NCI-H2081 treated with DMSO at 0.1 percent for 48 hours (cell line): ENCODE measurements around the gene LTBP2.

ENCODE experiments used
- DNase-seq: peaks from one replicate; lab custom pipeline; 2025; lab: John Stamatoyannopoulos, UW

The LTBP2 gene

DNA sequence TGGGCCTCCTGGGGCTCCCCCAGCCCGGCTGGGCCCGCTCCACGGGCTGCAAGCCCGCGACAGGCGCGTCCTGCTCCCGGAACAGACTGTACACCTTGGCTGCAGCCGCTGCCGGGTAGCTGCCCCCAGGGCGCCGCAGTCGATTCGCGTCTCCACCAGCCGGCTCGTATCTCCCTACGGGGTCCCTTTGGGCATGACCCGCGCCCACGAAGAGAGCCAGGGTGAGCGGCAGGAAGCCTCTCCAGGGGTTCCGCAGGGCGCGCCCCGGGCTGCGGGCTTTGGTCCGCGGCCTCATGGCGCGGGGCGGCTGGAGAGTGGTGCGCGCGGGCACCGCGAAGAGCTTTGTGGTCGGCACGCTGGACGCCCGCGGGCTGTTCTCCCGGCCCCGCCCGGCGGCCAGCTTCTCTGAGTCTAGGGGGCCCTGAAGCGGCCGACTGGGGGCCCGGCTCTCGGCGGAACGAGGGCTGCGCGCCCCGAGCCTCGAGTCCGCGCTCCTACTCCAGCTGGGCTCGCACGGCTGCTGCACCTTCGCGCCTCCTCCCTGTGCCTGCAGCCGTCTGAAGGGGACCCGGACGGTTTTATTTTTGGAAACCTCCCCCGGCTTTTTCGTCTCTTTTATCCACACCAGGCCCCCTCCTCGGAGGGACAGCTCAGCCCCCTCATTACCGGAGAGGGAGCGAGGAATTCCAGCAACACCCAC lies at the start of gene LTBP2:
TSS of gene LTBP2 (minus strand) at position 588 of the 700 bp plus-strand sequence. CDS start at position 295, 293 bp downstream.
- DNase-seq = no peak

DNA sequence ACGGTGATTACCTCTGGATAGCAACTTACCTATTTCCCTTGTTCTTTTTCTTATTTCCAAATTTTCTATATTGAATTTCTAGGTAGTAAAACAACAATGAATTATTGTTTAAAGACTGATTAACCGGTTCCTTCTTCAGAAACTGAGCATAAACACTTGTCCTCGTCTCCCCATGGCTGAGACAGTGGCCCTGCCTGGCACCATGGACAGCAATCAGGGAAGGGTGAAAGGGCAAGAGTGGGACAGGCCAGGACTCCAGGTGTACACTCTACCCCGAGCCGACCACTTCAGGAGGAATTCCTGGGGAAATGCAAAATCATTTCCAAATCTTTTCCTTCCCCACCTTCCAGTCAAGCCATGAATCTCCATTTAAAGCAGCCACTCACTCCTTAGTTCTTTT lies 48.8 kb upstream of the LTBP2 start:
- DNase-seq = no peak

DNA sequence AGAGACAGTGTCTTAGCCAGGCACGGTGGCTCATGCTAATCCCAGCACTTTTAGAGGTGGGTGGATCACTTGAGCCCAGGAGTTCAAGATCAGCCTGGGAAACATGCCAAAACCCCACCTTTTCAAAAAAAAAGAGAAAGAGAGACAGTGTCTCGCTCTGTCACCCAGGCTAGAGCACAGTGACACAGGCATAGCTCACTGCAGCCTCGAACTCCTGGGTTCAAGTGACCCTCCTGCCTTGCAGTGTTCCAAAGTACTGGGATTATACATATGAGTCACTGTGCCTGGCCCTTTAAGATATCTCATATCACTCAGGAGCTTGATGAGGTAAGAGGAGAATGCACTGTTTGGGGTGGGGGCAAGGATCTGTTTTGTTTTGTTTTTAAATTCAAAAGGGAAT lies 48.1 kb upstream of the LTBP2 start:
- DNase-seq = no peak

DNA sequence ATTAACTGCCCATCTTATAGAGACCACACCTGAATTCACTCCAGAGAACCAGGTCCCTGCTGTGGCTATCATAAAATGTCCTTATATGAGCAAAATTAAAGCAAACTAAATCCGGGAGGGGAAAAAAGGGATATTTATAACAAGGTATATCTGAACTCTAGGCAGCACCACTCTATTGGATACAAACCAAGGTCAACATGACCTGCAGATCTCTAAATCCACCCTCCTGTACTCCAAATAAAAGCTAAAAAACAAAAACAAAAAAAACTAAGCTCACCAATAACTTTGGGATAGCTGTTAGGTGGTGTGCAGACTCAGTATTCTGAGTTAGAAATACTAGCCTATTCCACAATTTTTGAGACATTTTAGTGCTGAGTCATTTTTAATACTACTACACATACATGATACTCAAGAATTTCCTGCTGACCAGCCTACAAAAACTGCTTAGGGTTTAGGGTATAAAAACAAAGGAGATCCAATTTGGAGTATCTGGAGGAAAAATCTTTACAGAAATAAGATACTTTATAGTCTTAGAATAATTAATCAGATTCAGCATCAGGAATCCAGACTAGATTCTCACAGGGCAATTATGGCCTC lies 46.6 kb upstream of the LTBP2 start:
- no peak for DNase-seq

DNA sequence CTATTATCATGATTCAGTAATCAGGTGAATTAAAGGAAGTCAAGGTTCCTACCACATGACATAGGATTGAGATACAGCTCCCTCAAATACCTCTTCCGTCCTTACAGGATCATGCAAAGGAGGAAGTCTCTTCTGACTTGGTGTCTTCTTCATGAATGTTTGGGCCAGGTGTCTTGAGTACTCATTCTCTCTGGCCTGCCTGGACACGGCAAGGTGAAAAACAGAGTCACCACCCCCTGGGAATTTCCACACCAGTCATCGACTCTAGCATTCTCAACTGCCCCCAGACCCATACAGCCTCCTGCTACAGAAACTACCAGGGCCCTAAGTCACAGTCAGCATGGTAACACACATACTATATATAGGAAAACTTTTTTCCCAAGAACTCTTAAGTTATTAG lies 44.9 kb upstream of the LTBP2 start:
- no peak for DNase-seq

DNA sequence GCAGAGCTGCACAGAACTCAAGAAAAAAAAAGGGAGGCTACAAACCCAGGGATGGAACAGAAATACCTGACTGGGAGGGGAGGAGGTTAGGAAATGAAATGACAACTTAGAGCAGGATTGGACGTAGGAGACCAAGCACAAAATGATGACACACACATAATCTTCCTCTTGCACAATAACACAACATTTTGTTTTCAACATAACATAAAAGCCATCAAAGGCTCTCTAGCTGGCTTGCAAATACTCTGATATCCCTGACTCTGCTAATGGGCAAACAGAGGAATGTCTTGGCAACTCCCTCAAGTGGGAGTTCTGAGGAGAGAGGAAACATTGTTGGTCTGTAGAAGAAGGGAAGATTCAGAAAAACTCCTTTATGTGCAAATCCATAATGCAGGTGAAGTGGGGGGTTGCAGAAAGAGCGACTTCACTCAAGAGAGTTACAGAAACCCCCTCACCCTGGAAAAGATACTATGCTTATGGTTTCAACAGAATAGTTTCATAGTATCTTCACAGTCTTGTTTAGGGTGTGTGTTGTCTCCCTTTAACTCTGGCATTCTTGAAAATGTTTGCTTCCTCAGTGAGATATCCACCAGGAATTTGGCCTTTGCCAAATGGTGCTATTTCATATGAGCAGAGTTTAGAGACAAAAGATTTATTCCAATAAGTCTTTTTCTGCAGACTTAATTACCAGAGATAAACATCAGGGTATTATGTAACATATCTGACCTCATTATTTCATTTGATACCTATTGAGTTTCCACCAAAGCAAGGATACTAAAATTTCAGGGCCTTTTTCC lies 43.8 kb upstream of the LTBP2 start:
- no peak for DNase-seq

DNA sequence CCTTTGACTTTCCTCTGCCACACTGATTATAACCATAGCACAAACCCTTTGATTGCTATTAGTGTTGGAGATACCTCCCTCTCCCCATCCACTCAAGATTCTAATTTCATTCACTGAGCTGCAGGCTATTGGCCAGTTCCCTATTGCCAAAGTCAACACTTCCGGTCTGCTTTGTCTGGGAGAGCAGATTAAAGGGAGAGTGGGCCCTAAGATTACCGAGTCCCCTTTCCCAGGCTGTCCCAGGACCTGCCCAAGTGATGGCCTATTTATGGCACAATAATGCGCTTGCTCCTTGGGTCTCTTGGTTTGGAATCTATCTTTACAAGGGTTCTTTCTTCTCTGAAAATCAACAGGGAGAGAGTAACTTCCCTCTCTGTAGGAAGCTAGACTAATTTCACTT lies 42.9 kb upstream of the LTBP2 start:
- no peak for DNase-seq

DNA sequence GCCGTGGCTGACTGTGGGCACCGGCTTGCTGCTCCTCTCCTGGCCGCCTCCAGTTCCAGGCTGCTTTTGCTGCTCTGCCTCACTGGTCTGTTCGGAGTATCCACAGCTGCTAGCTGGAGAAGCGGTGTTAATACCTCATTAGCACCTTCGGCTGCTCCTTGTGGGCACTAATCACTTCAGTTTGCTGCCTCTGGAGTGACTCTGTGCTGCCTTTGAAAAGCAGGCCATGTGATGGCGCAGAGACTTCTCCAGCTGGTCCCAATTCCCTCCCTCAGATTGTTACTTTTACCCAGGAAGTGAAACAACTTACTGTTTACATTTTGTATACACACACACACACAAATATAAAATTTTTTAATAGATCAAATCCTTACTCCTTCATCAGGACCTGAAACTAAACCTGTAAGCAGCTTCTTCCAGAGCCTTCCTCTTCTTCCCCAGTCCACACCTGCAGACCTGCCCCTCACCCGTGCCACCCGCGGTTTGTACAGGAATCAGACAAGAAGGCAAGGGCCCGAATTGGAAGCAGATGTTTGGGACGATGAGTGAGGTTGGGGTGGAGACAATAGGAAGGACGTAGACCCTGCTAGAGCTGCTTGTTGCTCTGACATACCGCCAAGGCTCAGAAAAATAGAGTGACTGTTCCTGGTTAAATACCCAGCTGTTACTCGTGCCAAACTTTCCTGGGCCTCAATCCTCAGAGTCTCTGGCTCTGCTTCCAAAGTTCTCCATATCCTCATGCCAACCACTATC lies 41.5 kb upstream of the LTBP2 start:
- DNase-seq = no peak

DNA sequence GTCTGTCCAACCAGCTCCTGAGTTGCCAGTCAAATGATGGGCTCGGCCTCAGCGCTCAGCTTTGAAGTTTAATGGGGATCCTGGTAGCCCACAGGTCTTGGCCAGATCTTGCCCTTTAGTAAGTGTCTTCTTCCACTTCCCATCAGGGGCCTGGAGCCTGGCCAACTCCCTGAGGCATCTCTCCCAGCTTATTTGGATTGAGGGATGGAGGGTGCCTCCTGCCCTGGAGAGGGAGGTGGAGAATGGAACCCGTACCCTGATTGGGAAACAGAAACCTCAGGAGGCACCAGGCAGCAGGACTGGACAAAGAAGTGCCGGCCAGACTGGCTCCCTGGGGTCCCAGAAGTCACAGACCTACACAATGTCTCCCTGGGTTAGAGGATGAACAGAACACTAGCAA lies 40.5 kb upstream of the LTBP2 start:
- no peak for DNase-seq

DNA sequence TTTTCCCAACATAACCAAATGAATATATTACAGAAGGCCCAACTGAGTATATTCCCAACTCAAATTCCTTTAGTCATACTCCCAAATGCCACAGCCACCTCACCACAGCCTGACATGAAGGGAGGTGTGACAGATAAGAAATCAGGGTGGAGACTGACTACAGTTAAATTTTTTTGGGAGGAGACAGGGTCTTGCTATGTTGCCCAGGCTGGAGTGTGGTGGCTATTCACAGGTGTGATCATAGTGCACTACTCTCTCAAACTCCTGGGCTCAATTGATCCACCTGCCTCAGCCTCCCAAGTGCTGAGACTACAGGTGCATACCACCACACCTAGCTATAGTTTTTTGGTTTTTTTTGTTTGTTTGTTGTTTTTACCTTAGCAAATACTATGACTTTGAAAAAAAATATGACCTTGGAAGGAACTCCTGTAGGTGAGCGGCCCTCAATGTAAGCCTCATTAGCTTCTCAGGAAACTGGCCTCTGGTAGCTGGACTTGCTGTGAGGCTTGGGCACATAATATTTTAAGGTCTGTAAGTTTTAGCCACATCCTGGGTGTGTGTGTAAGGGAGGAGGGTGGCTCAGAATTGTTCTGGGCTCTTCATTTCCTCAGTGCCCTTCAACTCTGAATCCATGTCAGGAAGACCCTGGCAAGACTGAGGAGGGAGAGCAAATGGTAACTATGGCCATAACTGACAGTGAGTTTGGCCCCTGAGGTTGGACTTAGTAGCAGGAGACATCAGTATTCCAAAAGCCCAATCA lies 39.1 kb upstream of the LTBP2 start:
- DNase-seq = no peak

DNA sequence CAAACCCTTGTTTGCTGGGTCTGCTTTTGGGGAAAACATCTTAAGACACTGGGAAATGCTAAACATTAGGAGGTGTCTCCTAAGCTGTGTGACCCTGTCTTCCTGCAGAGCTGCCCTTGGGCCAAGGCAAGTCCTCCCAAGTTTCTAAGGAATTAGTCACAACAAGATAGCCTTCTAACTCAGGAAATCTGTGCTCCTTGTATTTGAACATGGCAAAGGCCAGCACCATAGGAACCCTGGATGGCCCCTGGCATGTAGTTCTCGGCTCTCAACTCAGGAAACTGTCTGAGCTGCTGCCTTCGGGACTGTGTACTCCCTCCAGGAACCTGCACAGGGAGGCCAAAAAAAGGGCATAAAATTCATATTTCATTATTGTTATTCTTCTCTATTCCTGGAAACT lies 37.6 kb upstream of the LTBP2 start:
- DNase-seq = no peak

DNA sequence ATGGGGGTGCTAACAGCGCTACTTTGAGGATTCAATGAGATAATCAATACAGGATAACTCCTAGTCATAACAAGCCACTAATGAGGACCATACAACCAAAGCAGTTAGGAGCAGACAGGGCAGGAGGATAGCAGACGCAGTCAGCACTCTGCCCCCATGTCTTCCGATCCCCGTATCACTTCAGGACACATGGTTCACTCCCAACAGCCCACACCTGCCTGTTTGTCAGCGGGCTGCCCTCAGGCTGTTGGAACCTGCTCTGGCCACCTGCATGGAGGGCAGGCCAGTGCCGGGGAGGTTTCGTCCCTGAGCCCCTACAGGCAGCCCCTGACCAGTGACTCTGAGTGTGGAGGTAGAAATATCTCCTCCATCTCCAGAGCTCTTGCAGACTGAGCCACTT lies 37.1 kb upstream of the LTBP2 start:
- no peak for DNase-seq

DNA sequence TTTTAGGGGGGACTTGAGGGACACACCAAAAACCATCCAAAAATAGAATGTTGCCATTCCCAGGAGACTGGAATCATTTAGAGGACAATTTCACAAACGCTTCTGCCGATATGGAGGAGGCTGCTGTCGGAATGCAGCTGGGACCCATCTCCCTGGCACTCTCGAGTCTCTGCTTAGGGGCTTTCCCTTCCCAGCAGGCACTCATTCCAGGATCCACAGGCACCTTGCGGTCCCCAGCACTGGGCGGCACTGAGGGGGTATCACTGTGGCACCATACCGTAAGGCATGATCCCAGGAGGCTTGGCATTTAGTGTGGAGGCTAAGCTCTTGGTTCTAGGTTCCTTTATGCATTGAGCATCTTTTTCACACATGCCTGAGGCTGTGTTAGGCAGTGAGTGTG lies 36.6 kb upstream of the LTBP2 start:
- no peak for DNase-seq

DNA sequence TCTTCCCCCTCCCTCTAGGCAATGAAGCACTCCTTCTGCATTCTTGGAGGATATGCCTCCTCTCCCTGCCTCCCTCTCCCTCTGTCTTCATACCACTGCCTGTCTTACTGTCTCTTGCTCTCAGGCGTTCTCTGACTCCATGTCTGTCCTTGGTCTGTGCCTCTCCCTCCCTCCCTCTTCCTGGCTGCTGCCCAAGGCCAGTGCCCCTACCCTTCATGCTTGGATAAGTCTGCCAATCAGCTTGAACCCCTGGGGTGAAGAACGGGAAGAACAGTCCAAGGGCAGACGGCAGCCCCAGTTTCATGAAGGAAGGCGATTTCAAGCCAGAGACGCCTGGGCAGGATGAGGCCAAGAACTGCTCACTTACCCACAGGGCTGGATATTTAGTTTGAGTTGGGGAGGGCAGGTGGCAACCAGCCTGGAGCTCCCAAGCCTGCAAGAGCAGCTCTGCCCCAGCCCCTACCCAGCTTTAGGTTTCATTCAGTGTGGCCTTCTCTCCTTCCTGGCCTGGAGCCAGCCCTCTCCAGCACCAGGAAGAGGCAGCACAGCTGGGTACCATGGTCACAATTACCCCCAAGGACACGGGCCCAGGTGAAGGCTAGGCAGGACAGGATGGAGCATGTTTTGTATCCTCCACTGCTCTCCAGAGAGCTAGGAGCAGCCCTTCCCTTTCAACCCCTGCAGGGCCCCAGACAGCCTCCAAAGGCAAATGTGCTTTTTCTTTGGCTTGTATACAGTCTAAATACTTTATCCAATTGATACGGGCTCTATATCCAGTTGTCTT lies 35.8 kb upstream of the LTBP2 start:
- DNase-seq = no peak

DNA sequence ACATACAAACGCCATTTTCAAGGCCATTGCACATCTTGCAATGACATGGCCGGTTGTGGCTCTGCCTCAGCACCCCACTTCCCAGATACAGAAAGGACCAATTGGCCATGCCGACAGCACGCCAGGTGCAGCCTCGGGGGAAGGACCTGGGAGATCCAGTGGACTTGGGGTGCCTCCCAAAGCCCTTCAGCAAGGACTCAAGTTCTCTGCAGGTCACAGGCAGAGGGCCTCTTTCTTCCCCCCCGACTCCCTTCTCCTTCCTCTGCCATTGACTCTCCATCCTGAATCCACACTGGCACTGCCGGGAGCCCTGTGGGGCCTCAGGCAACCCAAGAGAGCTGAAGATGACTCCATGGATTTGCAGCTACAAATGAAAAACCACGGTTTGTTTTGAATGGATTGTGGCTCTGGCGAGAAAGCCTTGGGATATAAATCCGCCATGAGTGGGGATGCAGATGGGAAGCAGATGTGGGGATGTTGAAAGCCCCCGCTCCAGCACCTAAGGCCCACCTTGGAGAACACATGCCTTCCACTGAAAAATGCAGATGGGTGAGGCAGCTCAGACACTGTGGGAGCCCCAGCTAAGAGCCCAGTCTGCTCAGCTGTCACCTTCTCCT lies 35.1 kb upstream of the LTBP2 start:
- no peak for DNase-seq

DNA sequence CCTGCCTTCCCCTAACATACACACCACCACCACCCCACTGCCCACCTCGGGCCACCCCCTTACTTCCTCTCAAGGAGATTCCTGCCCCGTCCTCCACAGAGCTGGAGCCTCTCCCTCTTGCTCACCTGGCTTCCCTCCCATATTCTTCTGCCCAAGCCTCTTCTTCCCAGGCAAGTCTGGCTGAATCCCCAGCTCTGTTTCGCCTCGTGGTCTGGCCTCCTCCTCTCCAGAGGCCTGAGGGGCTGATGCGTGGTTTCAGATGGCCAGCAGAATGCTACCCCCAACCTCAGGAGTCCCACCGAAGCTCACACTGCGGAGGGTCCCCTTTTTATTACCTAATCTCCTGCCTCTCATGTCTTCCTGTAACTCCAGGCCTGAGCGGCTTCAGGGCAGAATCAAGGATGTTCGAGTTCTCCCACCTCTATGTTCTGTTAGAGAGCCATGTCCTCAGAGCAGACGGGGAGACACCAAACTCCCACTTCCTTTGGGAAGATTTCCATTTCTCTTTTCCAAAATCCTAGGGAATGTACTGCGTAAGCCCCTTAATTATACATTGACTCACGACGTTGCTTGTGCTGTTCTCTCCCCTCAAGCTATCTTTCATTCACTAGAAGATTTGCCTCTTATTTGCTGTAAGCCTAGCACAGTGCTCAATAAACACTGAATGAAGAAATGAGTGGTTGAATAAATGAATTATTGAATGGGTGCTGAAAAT lies 33.9 kb upstream of the LTBP2 start:
- no peak for DNase-seq

DNA sequence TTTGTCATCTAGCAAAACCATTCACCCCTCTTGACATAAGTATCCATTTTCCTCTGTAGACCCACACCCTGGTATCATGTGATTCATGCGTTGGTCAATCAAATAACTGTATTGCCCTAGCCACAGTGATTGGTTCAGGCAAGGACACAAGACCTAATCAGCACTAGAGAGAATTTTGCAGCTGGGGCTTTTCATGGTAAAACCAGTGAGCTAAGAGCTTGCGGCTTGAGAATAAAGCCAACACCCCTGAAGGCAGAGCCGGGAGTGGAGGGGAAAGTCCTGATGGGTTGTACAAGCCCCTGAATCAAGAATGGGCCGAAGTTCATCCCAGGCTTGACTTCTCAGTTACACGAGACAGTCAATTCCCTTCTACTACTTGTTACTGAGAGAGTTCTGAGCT lies 33.2 kb upstream of the LTBP2 start:
- no peak for DNase-seq

DNA sequence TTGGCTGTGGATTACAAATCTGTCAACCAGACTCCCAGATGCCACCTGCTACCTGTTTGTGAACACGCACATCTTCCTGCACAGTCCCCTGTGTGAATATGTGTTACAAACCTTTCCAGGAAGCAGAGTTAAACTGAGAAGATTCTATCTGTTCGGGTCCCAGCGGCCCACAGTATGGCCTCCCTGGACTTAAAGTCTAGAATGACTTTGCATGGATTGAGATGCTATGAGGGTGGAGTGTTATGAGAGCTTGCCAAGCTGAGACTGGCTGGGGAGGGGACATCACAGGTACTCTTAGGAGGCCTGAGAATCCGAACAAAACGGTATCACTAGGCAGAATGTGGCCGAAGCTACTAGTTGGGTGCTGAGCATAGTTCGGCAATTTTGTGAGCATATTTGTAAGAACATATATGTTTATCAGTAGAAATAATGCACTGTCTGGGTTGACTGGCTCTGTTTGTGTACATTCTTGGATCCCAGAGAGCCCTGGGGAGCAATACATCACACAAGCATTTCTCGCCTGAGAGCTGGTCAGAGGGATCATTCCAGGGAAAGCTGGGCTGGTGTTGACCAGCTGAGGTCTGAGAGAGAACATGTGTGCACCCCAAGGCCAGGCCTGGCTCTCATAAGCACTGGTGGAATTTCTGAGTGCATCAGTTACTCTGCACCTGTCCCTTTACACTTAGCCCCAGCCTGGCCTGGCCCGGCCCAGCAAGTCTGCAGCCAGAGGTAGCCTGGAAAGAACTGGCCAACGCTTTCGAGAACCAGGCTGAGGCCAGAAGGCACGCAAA lies 29.8 kb upstream of the LTBP2 start:
- DNase-seq = no peak

DNA sequence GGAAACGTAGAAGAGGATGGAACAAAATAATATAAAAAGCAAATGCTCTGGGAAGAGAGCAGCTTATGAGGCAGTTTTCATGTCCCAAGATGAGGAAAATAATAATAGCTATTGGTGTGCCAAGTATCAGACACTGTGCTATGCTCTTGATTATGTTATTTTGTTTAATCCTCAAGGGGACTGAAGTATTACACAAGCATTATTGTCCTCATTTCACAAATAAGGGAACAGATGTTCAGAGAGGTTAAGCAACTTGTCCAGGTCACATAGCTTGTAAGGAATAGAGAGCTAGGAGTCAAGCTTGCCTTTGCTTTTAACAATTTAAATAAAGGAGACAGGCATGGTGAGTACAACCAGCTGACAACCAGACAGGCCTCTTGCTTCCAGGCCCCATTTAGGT lies 26.9 kb upstream of the LTBP2 start:
- no peak for DNase-seq
